Endothelial cell of umbilical vein (primary cell): ENCODE measurements around the gene MYH16. TPM values are rescaled to one million over a fixed set of nuclear protein-coding genes. Genes with fewer than 3 reads are reported as not detected.

Source experiments
- BruUV-seq: library from RNA; stranded (reverse); fragments of 400-500 nt; replicated peaks from 2 replicates; lab custom pipeline; 2021; lab: Mats Ljungman, UMichigan
- CTCF ChIA-PET: fragments of 300-600, 350-600 bp; sonication (Branson Sonifier 250); formaldehyde crosslinking; loops from one replicate; lab custom pipeline; 2021; ENCODE audit warnings: antibody characterized with exemption, inconsistent platforms; lab: Charles Lee
- POLR2A ChIA-PET: fragments of 300-600, 350-600 bp; sonication (Branson Sonifier 250); formaldehyde crosslinking; loops from one replicate; lab custom pipeline; 2021; ENCODE audit warnings: antibody characterized with exemption, inconsistent platforms; lab: Charles Lee
- DNase-seq: peaks from one replicate; pipeline ENCODE4 v3.0.0-alpha.2; 2011; ENCODE audit warnings: low read depth, low spot score
- FAIRE-seq: peaks from 2 replicates; lab custom pipeline; 2011; peaks lifted over from hg19 to GRCh38; lab: Jason Lieb, UNC
- H2AFZ ChIP-seq: 2 replicates; pipeline ENCODE4 v1.6.0; 2012; ENCODE audit warnings: low read depth, low read length, control low read depth, inconsistent platforms
- H3K27ac ChIP-seq: 2 replicates; pipeline ENCODE4 v1.5.1; 2011; ENCODE audit warnings: low read depth, mild to moderate bottlenecking, control low read depth, low read length, moderate library complexity; ENCODE audit not compliant: insufficient read depth
- H3K27me3 ChIP-seq, 2 experiments: 2 replicates each; pipeline versions ENCODE4 v1.6.0 to v1.6.1; 2011; ENCODE audit warnings: low read length in 2 of 2, mixed read lengths in 1 of 2; ENCODE audit not compliant: control insufficient read depth in 2 of 2, insufficient read depth in 2 of 2
- H3K36me3 ChIP-seq, 2 experiments: 2 replicates in 1 of 2; 3 replicates in 1 of 2; pipeline ENCODE4 v1.5.1; 2011; ENCODE audit warnings: low read length in 2 of 2, mild to moderate bottlenecking in 1 of 2, moderate library complexity in 1 of 2; ENCODE audit not compliant: control insufficient read depth in 2 of 2, insufficient read depth in 2 of 2; ENCODE audit errors: extremely low read depth in 1 of 2
- H3K4me1 ChIP-seq: 3 replicates; pipeline ENCODE4 v1.5.1; 2011; ENCODE audit warnings: mild to moderate bottlenecking, low read length; ENCODE audit not compliant: control insufficient read depth, insufficient read depth; ENCODE audit errors: extremely low read depth
- H3K4me2 ChIP-seq: 2 replicates; pipeline ENCODE4 v1.6.1; 2011; ENCODE audit warnings: low read length, control low read depth, mixed read lengths; ENCODE audit not compliant: insufficient read depth
- H3K4me3 ChIP-seq, 3 experiments: fragments of 200-600 bp in 1 of 3; sonication (generic), shearing (Covaris generic) in 1 of 3; replicated peaks in 1 of 3; 2 replicates each; pipeline ENCODE4 v1.5.1; 2011 to 2016; ENCODE audit warnings: control low read depth in 3 of 3, low read length in 3 of 3, mild to moderate bottlenecking in 2 of 3, inconsistent platforms in 1 of 3, low read depth in 1 of 3, moderate library complexity in 1 of 3; ENCODE audit not compliant: insufficient read depth in 1 of 3
- H3K79me2 ChIP-seq: 2 replicates; pipeline ENCODE4 v1.6.0; 2012; ENCODE audit warnings: low read length, inconsistent platforms; ENCODE audit not compliant: control insufficient read depth, insufficient read depth
- H3K9ac ChIP-seq: replicated peaks from 2 replicates; pipeline ENCODE3; 2011; ENCODE audit warnings: low read length, control low read depth; ENCODE audit not compliant: insufficient read depth; ENCODE audit errors: extremely low read depth
- H3K9me1 ChIP-seq: replicated peaks from 3 replicates; pipeline ENCODE4 v1.6.0; 2011; ENCODE audit warnings: mild to moderate bottlenecking, low read length; ENCODE audit not compliant: control insufficient read depth, insufficient read depth; ENCODE audit errors: extremely low read depth
- H3K9me3 ChIP-seq: replicated peaks from 2 replicates; pipeline ENCODE4 v1.5.1; 2012; ENCODE audit warnings: low read length, inconsistent platforms; ENCODE audit not compliant: control insufficient read depth, insufficient read depth
- H4K20me1 ChIP-seq: replicated peaks from 2 replicates; pipeline ENCODE3; 2011; ENCODE audit warnings: mild to moderate bottlenecking, low read length; ENCODE audit not compliant: control insufficient read depth, insufficient read depth; ENCODE audit errors: extremely low read depth
- EZH2 ChIP-seq: IDR thresholded peaks from 2 replicates; pipeline ENCODE4 v1.6.1; 2012; ENCODE audit warnings: borderline replicate concordance, low read depth, mild to moderate bottlenecking, moderate library complexity, low read length, inconsistent platforms; ENCODE audit not compliant: severe bottlenecking
- GATA2 ChIP-seq: IDR thresholded peaks from 2 replicates; pipeline ENCODE4 v1.7.0; 2011; ENCODE audit warnings: low read depth, mild to moderate bottlenecking, moderate library complexity, mixed read lengths, low read length; ENCODE audit not compliant: insufficient read length, insufficient read depth
- JUN ChIP-seq: IDR thresholded peaks from 2 replicates; pipeline ENCODE4 v1.6.1; 2011; ENCODE audit warnings: borderline replicate concordance, low read depth; ENCODE audit not compliant: insufficient read length, insufficient read depth
- MAX ChIP-seq: IDR thresholded peaks from 2 replicates; pipeline ENCODE4 v1.6.1; 2011; ENCODE audit not compliant: insufficient read depth, insufficient read length
- MYC ChIP-seq: IDR thresholded peaks from one replicate; pipeline ENCODE4 v1.6.1; 2011; ENCODE audit warnings: mild to moderate bottlenecking, low read depth, low read length
- POLR2AphosphoS5 ChIP-seq: IDR thresholded peaks from 2 replicates; pipeline ENCODE4 v1.6.1; 2012; ENCODE audit warnings: low read depth, mild to moderate bottlenecking, control low read depth, low read length, moderate library complexity; ENCODE audit not compliant: insufficient read depth
- dilution Hi-C: fragments of 300-500 bp; cut with MboI; formaldehyde crosslinking; loops from one replicate; pipeline ENCODE4 v1.15.0; 2019; ENCODE audit warnings: low sequenced_read_pairs; ENCODE audit not compliant: extremely low pct_ligation_motif_present
- intact Hi-C: fragments of 100-400 bp; cut with micrococcal nuclease; formaldehyde crosslinking; loops from one replicate; pipeline ENCODE4 v1.10.0; 2022
- polyA plus RNA-seq, 4 experiments: library from polyadenylated mRNA; depleted of rRNA in 3 of 4; stranded (reverse) in 3 of 4; unstranded in 1 of 4; fragments of >200 nt; gene quantifications; 2 replicates each; pipeline versions ENCODE4 v1.2.1 to v1.2.3, GENCODE V29; 2011 to 2012; ENCODE audit warnings: missing spikeins in 1 of 4
- total RNA-seq: library from RNA; stranded (reverse); gene quantifications from 2 replicates; pipeline ENCODE4 v1.2.3, GENCODE V29; 2021
- TF ChIP-seq, protein P1 (sequence below), 2 donors: IDR thresholded peaks; 1 replicate in 1 of 2; 2 replicates in 1 of 2; pipeline ENCODE4 v1.5.1; 2011; ENCODE audit warnings: low read length in 2 of 2, mild to moderate bottlenecking in 2 of 2, moderate library complexity in 2 of 2, control low read depth in 1 of 2, inconsistent platforms in 1 of 2, low read depth in 1 of 2; ENCODE audit not compliant: insufficient read depth in 1 of 2; ENCODE audit errors: extremely low read depth in 1 of 2

Gene MYH16
- total and polyA plus RNA-seq, 2 donors (not counting 3 experiments of a cell fraction or from before 2014, with no cell fraction given): 0.01 to 0.11 TPM

DNA sequence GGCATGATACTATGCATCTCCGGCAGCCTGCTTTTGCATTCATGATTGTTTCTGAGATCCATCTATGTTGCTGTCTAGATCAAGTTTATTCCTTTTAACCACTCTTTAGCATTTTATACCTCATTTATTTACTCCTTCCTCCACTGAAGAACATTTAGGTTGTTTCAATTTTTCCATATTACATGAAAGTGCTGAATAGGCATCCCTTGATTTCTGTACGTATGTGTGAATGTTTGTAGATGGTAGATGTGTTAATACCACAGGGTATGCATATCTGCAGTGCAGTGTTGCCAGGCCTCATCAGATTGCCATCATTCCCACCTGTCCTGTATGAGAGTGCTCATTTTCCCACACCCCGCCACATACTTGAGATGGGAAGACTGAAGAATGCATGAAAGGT, 67.0 kb downstream of the MYH16 start:
- Histone ChIP-seq H3K27ac (no peak overlapping the region), H3K9ac (no peak overlapping the region), H3K27me3 (no peaks in the 10 kb centered on the region), H4K20me1 (peaks cover 2% of the 10 kb centered on the region), H3K79me2 (peaks cover 6% of the 10 kb centered on the region), H3K9me3 (no peaks in the 10 kb centered on the region), H2AFZ (no peak overlapping the region), H3K9me1 (no peaks in the 10 kb centered on the region), H3K4me3 (no peak overlapping the region), H3K36me3 (peaks cover 21 to 29% of the 10 kb centered on the region in 2 experiments), H3K4me1 (no peaks in the 10 kb centered on the region), H3K4me2 (no peak overlapping the region)
- no peak for TF ChIP-seq EZH2
- no peak for TF ChIP-seq JUN
- TF ChIP-seq, protein P1, sequence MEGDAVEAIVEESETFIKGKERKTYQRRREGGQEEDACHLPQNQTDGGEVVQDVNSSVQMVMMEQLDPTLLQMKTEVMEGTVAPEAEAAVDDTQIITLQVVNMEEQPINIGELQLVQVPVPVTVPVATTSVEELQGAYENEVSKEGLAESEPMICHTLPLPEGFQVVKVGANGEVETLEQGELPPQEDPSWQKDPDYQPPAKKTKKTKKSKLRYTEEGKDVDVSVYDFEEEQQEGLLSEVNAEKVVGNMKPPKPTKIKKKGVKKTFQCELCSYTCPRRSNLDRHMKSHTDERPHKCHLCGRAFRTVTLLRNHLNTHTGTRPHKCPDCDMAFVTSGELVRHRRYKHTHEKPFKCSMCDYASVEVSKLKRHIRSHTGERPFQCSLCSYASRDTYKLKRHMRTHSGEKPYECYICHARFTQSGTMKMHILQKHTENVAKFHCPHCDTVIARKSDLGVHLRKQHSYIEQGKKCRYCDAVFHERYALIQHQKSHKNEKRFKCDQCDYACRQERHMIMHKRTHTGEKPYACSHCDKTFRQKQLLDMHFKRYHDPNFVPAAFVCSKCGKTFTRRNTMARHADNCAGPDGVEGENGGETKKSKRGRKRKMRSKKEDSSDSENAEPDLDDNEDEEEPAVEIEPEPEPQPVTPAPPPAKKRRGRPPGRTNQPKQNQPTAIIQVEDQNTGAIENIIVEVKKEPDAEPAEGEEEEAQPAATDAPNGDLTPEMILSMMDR (IDR thresholded peaks at IDR 0.05; ENCODE audit: extremely low read depth in 1 of 2, insufficient read depth in 1 of 2, low read depth in 1 of 2, low read length in 2 of 2): no peak
- no peak for TF ChIP-seq MAX
- no peak for TF ChIP-seq GATA2
- TF ChIP-seq MYC: no peak
- no peak for TF ChIP-seq POLR2AphosphoS5
- dilution Hi-C loops: no loop called here
- DNase-seq: no peak
- FAIRE-seq: no peak
- ChIA-PET POLR2A (no interaction called here), CTCF (interaction anchor here (0.7 kb wide), 1 partner anchor 25 kb away, joined by 3 read pairs; no protein-coding TSS in a partner anchor)
- BruUV-seq: no TSS peak
- intact Hi-C loops: no loop called here
